HL-60 (cell line): Measurements from ENCODE around the gene PHACTR3.

Experiments
- DNase-seq, 2 experiments: peaks; one replicate each; pipeline ENCODE4 v3.0.0-alpha.2; 2010 to 2020; ENCODE audit warnings: low read depth in 1 of 2, low spot score in 1 of 2
- H3K27ac ChIP-seq: fragments of 250-450 bp; sonication (Bioruptor Pico); replicated peaks from 2 replicates; pipeline ENCODE4 v1.5.1; 2020; ENCODE audit warnings: mild to moderate bottlenecking, moderate library complexity
- H3K27me3 ChIP-seq: fragments of 250-450 bp; sonication (Bioruptor Pico); 2 replicates; pipeline ENCODE4 v1.5.1; 2021; ENCODE audit warnings: mild to moderate bottlenecking, moderate library complexity; ENCODE audit not compliant: insufficient read depth, poor library complexity, severe bottlenecking
- H3K4me3 ChIP-seq: replicated peaks from 2 replicates; pipeline ENCODE4 v1.5.1; 2011; ENCODE audit warnings: mild to moderate bottlenecking, control low read depth, low read length; ENCODE audit not compliant: insufficient read depth
- CTCF ChIP-seq: IDR thresholded peaks from one replicate; pipeline ENCODE4 v1.5.1; 2011; ENCODE audit warnings: low read length, control low read depth, inconsistent platforms; ENCODE audit not compliant: insufficient read depth
- GABPA ChIP-seq: IDR thresholded peaks from 2 replicates; pipeline ENCODE4 v1.6.1; 2012; ENCODE audit warnings: low read depth
- POLR2AphosphoS5 ChIP-seq: IDR thresholded peaks from 2 replicates; pipeline ENCODE4 v1.6.1; 2012; ENCODE audit warnings: low read depth
- SPI1 ChIP-seq: IDR thresholded peaks from 2 replicates; pipeline ENCODE4 v1.6.1; 2012; ENCODE audit warnings: low read depth, mild to moderate bottlenecking, borderline replicate concordance
- TF ChIP-seq, protein P1 (sequence below): IDR thresholded peaks from 2 replicates; pipeline ENCODE4 v1.6.1; 2012; ENCODE audit warnings: low read depth; ENCODE audit not compliant: insufficient replicate concordance

Gene PHACTR3

DNA sequence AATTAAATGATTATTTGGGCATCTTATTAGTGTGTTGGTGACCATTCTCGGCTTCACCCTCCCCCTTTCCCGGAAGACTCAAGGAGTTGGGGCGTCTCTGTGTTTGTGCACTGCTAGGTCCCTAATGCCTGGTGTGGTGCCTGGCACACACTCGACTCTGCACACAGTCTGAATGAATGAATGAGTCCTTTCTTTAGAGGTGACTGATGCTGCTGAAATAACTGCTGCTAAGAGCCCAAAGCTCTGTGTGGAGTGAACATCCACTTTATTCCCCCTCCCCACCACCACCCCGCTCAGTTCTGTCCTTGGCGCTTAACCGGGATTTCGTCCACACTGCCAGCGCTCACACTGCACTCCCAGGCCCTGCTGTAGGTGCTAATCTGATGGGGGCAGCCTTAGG lies 1.2 kb upstream of the PHACTR3 start:
- no peak overlapping the region for H3K4me3 ChIP-seq
- DNase-seq: no peak
- no peak overlapping the region for H3K27ac ChIP-seq
- TF ChIP-seq SPI1: no peak
- TF ChIP-seq, protein P1, sequence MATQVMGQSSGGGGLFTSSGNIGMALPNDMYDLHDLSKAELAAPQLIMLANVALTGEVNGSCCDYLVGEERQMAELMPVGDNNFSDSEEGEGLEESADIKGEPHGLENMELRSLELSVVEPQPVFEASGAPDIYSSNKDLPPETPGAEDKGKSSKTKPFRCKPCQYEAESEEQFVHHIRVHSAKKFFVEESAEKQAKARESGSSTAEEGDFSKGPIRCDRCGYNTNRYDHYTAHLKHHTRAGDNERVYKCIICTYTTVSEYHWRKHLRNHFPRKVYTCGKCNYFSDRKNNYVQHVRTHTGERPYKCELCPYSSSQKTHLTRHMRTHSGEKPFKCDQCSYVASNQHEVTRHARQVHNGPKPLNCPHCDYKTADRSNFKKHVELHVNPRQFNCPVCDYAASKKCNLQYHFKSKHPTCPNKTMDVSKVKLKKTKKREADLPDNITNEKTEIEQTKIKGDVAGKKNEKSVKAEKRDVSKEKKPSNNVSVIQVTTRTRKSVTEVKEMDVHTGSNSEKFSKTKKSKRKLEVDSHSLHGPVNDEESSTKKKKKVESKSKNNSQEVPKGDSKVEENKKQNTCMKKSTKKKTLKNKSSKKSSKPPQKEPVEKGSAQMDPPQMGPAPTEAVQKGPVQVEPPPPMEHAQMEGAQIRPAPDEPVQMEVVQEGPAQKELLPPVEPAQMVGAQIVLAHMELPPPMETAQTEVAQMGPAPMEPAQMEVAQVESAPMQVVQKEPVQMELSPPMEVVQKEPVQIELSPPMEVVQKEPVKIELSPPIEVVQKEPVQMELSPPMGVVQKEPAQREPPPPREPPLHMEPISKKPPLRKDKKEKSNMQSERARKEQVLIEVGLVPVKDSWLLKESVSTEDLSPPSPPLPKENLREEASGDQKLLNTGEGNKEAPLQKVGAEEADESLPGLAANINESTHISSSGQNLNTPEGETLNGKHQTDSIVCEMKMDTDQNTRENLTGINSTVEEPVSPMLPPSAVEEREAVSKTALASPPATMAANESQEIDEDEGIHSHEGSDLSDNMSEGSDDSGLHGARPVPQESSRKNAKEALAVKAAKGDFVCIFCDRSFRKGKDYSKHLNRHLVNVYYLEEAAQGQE: no peak
- peaks cover 38% of the 10 kb centered on the region for H3K27me3 ChIP-seq

DNA sequence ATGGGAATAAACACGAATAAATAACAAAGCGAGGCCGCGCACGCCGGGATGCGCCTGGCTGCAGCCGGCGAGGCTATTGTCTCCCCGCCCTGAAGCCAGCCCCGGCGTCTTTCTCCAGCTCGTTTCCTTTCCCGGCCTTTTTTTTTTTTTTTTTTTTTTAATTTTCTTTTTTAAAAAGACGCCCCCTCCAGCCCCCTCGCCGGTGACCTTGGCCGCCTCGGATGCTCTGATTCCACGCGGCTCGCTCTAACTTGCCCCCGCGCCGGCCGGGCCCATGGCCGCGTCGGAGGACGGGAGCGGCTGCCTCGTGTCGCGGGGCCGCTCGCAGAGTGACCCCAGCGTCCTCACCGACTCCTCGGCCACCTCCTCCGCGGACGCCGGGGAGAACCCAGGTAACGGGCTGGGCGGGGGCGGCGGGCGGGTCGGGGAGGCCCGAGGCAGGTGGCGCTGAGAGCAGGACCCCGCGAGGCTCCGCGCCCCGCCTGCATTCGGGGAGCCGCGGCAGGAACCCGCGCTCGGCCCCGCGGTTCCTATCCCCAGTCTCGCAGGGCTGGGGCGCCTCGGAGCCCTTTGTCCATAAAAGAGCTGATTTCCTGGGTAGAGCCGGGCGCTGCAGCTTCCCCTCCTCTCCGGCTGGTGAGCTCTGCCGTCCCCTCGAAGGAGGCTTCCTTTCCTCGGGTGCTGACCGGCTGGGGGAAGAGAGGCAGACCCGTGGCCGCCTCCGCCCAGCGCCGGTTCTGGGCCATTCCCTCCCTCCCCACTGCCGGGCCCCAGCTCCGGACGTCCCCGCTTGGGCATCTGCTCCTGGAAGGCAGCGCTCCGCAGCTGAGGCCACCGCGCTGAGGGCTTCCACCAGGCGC lies 631 bp downstream of the PHACTR3 start:
- Histone ChIP-seq H3K27me3 (peaks cover 41% of the 10 kb centered on the region), H3K4me3 (no peak overlapping the region), H3K27ac (no peak overlapping the region)
- no peak for DNase-seq
- TF ChIP-seq POLR2AphosphoS5: no peak
- TF ChIP-seq, protein P1: no peak
- TF ChIP-seq GABPA: no peak
- TF ChIP-seq CTCF: no peak
- TF ChIP-seq SPI1: no peak

DNA sequence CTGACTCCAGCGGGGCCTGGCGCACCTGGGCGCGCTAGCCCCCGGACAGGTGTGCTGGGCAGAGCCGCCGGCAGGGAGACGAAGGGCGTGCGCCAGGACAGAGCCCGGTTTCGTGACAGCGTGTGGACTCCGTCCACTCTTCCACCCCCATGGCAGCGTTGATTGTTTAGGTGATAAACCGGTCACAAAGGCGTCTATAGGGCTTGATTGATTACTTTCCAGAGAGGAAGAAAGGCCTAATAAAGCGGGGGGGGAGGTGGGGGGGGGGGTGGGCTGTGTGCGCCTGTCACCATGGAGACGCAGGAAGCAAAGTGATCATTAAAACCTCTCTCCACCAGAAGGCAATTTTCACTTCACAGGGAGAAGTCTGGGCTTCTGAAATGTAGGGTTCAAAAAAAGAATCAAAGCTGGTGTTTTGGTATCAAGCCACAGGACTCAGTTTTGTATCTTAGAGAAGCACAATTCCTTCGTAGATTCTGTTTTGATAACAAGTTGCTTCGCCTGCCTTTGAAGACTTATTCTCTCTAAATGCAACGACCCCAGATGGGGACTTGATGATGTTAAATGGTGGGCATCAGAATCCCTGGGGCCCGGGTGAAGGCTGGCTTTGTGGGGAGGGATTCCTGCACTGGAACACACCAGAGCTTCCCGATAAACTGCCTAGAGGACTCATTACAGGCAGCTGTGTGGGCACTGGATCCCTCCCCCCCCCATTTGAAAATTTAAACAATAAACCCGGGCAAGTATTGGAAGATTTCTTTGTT lies 1.4 kb downstream of the PHACTR3 start:
- TF ChIP-seq GABPA (no peak), SPI1 (no peak), CTCF (no peak), POLR2AphosphoS5 (no peak)
- TF ChIP-seq, protein P1: no peak
- peaks cover 41% of the 10 kb centered on the region for H3K27me3 ChIP-seq
- DNase-seq: no peak
- no peak overlapping the region for H3K4me3 ChIP-seq
- H3K27ac ChIP-seq: no peak overlapping the region
